ENCODE measurements around the gene PALLD. TPM values are rescaled to one million over a fixed set of nuclear protein-coding genes. Genes with fewer than 3 reads are reported as not detected.

The PALLD gene
- polyA plus RNA-seq, 3 donors: 6.1 to 11.8 (median 9.9) TPM

- no peaks in the 10 kb centered on the region for H4K20me1 ChIP-seq (ENCODE audit: insufficient read depth, low read length)
- Mint-ChIP-seq H3K27ac (peak overlapping the region in 1 of 7 donors; percentile 46), H3K36me3 (no peaks in the 10 kb centered on the region), H3K9me3 (peaks cover 0 to 2% (median 0%) of the 10 kb centered on the region in 7 donors), H3K27me3 (ENCODE audit: low read depth in 3 of 3) (peaks cover 0 to 3% (median 2%) of the 10 kb centered on the region in 3 donors), H3K4me3 (peak overlapping the region in 1 of 2 donors; percentile 27), H3K4me1 (peaks cover 23% of the 10 kb centered on the region)
- H3K27me3 ChIP-seq (ENCODE audit: control insufficient read depth in 2 of 2, insufficient read depth in 2 of 2, low read length in 2 of 2): no peaks in the 10 kb centered on the region
- peaks cover 0 to 17% of the 10 kb centered on the region in 2 donors for H3K4me1 ChIP-seq (ENCODE audit: control insufficient read depth in 1 of 2, insufficient read depth in 2 of 2, low read length in 2 of 2)
- no peaks in the 10 kb centered on the region for H3K79me2 ChIP-seq (ENCODE audit: insufficient read depth, low read length)
- H3K4me2 ChIP-seq (replicated peaks; ENCODE audit: extremely low read depth, low read length, poor library complexity, severe bottlenecking): no peak overlapping the region
- WGBS (ENCODE audit: insufficient coverage): 28% methylated on average over 6 of the region's 11 CpGs
- peak overlapping the region; percentile 33 for H2AFZ ChIP-seq (ENCODE audit: insufficient read depth, low read depth, low read length, poor library complexity, severe bottlenecking)
- peak in 2 of 3 donors; percentile 9 to 17 for DNase-seq
- TF ChIP-seq CTCF (IDR thresholded peaks at IDR 0.05): no peak
- intact Hi-C loops (cut with micrococcal nuclease): loop anchor here (5.0 to 10.0 kb wide), 2 partner anchors 173 to 211 kb away; no protein-coding TSS in a partner anchor
- H3K9me3 ChIP-seq (replicated peaks in 1 of 2; ENCODE audit: control insufficient read depth in 1 of 2, insufficient read depth in 1 of 2, low read length in 2 of 2): no peaks in the 10 kb centered on the region
- H3K36me3 ChIP-seq (replicated peaks in 1 of 2; ENCODE audit: control insufficient read depth in 1 of 2, insufficient read depth in 2 of 2, low read length in 2 of 2): no peaks in the 10 kb centered on the region
- H3K4me3 ChIP-seq (replicated peaks in 1 of 3; ENCODE audit: low read depth in 2 of 3, low read length in 3 of 3): no peak overlapping the region
- no peak overlapping the region for H3K27ac ChIP-seq (ENCODE audit: low read depth in 1 of 2, low read length in 2 of 2)
- H3K9ac ChIP-seq (ENCODE audit: insufficient read depth, low read length, poor library complexity, severe bottlenecking): no peak overlapping the region
Measured at GRCh38 chr4:168711197-168712140, 214.6 kb downstream of the PALLD start.

DNA sequence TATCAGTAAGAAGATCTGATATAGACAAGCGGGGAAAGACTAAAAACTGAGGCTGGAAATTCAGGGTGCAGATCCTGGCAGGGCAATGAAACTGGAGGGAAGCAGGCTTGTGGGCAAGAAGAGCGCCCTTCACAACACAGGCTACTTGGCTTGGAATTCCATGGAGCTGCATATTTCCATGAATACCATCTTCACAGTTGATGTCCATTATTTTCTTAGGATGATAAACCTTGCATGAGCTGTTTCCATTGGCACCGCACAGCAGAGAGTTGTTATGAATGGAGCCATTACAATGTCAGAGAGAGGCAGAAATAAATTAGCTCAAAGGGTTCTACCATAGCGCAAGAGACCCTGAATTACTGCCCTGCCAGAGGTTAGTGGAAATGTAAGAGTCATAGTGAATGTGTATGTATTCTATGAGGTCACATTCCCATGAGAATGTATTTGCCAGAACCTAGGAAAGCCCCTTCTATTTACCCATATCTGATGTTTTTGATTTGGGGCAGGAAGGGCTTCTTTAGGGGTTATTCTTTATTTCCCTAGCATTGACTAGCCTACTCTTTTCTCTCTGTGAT, 215.6 kb downstream of the PALLD start:
- 100% methylated on average over 2 of the region's 4 CpGs for WGBS (ENCODE audit: insufficient coverage)
- no peaks in the 10 kb centered on the region for H3K27me3 ChIP-seq (ENCODE audit: control insufficient read depth in 2 of 2, insufficient read depth in 2 of 2, low read length in 2 of 2)
- no peak overlapping the region for H3K4me3 Mint-ChIP-seq
- H3K36me3 ChIP-seq (replicated peaks in 1 of 2; ENCODE audit: control insufficient read depth in 1 of 2, insufficient read depth in 2 of 2, low read length in 2 of 2): no peaks in the 10 kb centered on the region
- no peak overlapping the region for H3K27ac ChIP-seq (ENCODE audit: low read depth in 1 of 2, low read length in 2 of 2)
- intact Hi-C loops (cut with micrococcal nuclease): loop anchor here (5.0 to 10.0 kb wide), 2 partner anchors 172 to 210 kb away; no protein-coding TSS in a partner anchor
- no peak for DNase-seq
- H3K9me3 Mint-ChIP-seq: peaks cover 0 to 4% (median 0%) of the 10 kb centered on the region in 7 donors
- H3K4me3 ChIP-seq (replicated peaks in 1 of 3; ENCODE audit: low read depth in 2 of 3, low read length in 3 of 3): no peak overlapping the region
- H3K4me2 ChIP-seq (replicated peaks; ENCODE audit: extremely low read depth, low read length, poor library complexity, severe bottlenecking): no peak overlapping the region
- H3K36me3 Mint-ChIP-seq: no peaks in the 10 kb centered on the region
- no peak for TF ChIP-seq CTCF (IDR thresholded peaks at IDR 0.05)
- H3K9me3 ChIP-seq (replicated peaks in 1 of 2; ENCODE audit: control insufficient read depth in 1 of 2, insufficient read depth in 1 of 2, low read length in 2 of 2): no peaks in the 10 kb centered on the region
- no peaks in the 10 kb centered on the region for H3K79me2 ChIP-seq (ENCODE audit: insufficient read depth, low read length)
- no peaks in the 10 kb centered on the region for H4K20me1 ChIP-seq (ENCODE audit: insufficient read depth, low read length)
- H3K9ac ChIP-seq (ENCODE audit: insufficient read depth, low read length, poor library complexity, severe bottlenecking): no peak overlapping the region
- H3K4me1 Mint-ChIP-seq: peaks cover 23% of the 10 kb centered on the region
- no peak overlapping the region for H2AFZ ChIP-seq (ENCODE audit: insufficient read depth, low read depth, low read length, poor library complexity, severe bottlenecking)
- H3K27me3 Mint-ChIP-seq (ENCODE audit: low read depth in 3 of 3): peaks cover 0 to 3% (median 2%) of the 10 kb centered on the region in 3 donors
- H3K4me1 ChIP-seq (ENCODE audit: control insufficient read depth in 1 of 2, insufficient read depth in 2 of 2, low read length in 2 of 2): peaks cover 0 to 17% of the 10 kb centered on the region in 2 donors
- no peak overlapping the region for H3K27ac Mint-ChIP-seq

Measured in CD14-positive monocyte (primary cell).